ENCODE data around the gene POMT1.

GRCh38 chr9:131478421-131478868, 24.3 kb upstream of the POMT1 start:
- no peak for TF ChIP-seq CTCF (IDR thresholded peaks at IDR 0.05; ENCODE audit: insufficient read depth, low read depth, low read length)
- no peak for TF ChIP-seq EZH2 (IDR thresholded peaks at IDR 0.05; ENCODE audit: insufficient read depth, low read length)
